B cell (primary cell): ENCODE results near the gene ANAPC2. TPM values are rescaled to one million over a fixed set of nuclear protein-coding genes. Genes with fewer than 3 reads are reported as not detected.

Experiments used
- ATAC-seq: fragments of 200-7000 bp; cut with Tn5 transposase; one replicate; pipeline ENCODE4 v1.10.0; 2021; ENCODE audit warnings: low read depth, mild to moderate bottlenecking, moderate number of reproducible peaks, moderate library complexity
- CTCF ChIA-PET: fragments of 350-600 bp; sonication (Branson Sonifier 250); formaldehyde crosslinking; loops from one replicate; lab custom pipeline; 2021; ENCODE audit warnings: antibody characterized with exemption, inconsistent platforms; lab: Charles Lee
- POLR2A ChIA-PET: fragments of 350-600 bp; sonication (Branson Sonifier 250); formaldehyde crosslinking; loops from one replicate; lab custom pipeline; 2021; ENCODE audit warnings: antibody characterized with exemption; lab: Charles Lee
- DNase-seq: peaks from one replicate; pipeline ENCODE4 v3.0.0; 2013
- H2AFZ ChIP-seq: 2 replicates; pipeline ENCODE4 v1.6.1; 2012; ENCODE audit warnings: mild to moderate bottlenecking, low read depth, low read length; ENCODE audit not compliant: insufficient read depth, poor library complexity, severe bottlenecking
- H3K27ac ChIP-seq, 2 donors: 1 replicate in 1 of 2; 2 replicates in 1 of 2; pipeline ENCODE4 v1.5.1; 2012 to 2013; ENCODE audit warnings: low read length in 2 of 2, mild to moderate bottlenecking in 2 of 2, moderate library complexity in 1 of 2
- H3K27me3 ChIP-seq, 4 experiments: fragments of 200-600 bp in 1 of 4; sonication (generic) in 1 of 4; replicated peaks in 1 of 4; 1 replicate in 2 of 4; 2 replicates in 2 of 4; pipeline versions ENCODE4 v1.6.1 to v1.7.0; 2013 to 2016; ENCODE audit warnings: low read length in 3 of 4, mild to moderate bottlenecking in 2 of 4, mixed read lengths in 1 of 4, moderate library complexity in 1 of 4; ENCODE audit not compliant: insufficient read depth in 4 of 4, control insufficient read depth in 3 of 4; ENCODE audit errors: control extremely low read depth in 1 of 4
- H3K36me3 ChIP-seq, 2 experiments: replicated peaks in 1 of 2; 1 replicate in 1 of 2; 2 replicates in 1 of 2; pipeline versions ENCODE4 v1.6.1 to v1.7.1; 2013; ENCODE audit warnings: low read length in 1 of 2; ENCODE audit not compliant: insufficient read depth in 2 of 2, control insufficient read depth in 1 of 2; ENCODE audit errors: control extremely low read depth in 1 of 2, extremely low read depth in 1 of 2
- H3K4me1 ChIP-seq, 2 donors: fragments of 200-600 bp in 1 of 2; sonication (generic) in 1 of 2; 1 replicate in 1 of 2; 2 replicates in 1 of 2; pipeline versions ENCODE4 v1.5.1 to v1.6.1; 2013 to 2017; ENCODE audit warnings: low read length in 2 of 2; ENCODE audit not compliant: control insufficient read depth in 2 of 2, insufficient read depth in 2 of 2
- H3K4me2 ChIP-seq: replicated peaks from 2 replicates; pipeline ENCODE3; 2012; ENCODE audit warnings: mild to moderate bottlenecking, low read depth, low read length; ENCODE audit not compliant: poor library complexity, severe bottlenecking
- H3K4me3 ChIP-seq, 5 experiments: fragments of 200-600 bp in 1 of 5; sonication (generic) in 1 of 5; 1 replicate in 3 of 5; 2 replicates in 2 of 5; pipeline versions ENCODE4 v1.5.1 to v1.7.0; 2011 to 2016; ENCODE audit warnings: low read length in 4 of 5, mild to moderate bottlenecking in 4 of 5, low read depth in 2 of 5, control low read depth in 1 of 5, moderate library complexity in 1 of 5; ENCODE audit not compliant: insufficient read depth in 1 of 5; ENCODE audit errors: control extremely low read depth in 1 of 5, extremely low read depth in 1 of 5
- H3K79me2 ChIP-seq: fragments of 200-600 bp; sonication (generic); one replicate; pipeline ENCODE4 v1.6.0; 2016; ENCODE audit warnings: low read length; ENCODE audit not compliant: control insufficient read depth, insufficient read depth
- H3K9ac ChIP-seq: fragments of 200-600 bp; sonication (generic); 2 replicates; pipeline ENCODE4 v1.6.1; 2017; ENCODE audit warnings: mild to moderate bottlenecking, low read length, moderate library complexity
- H3K9me3 ChIP-seq, 3 donors: one replicate each; pipeline versions ENCODE4 v1.6.1 to v1.7.1; 2013; ENCODE audit warnings: low read length in 2 of 3; ENCODE audit not compliant: control insufficient read depth in 2 of 3, insufficient read depth in 1 of 3; ENCODE audit errors: control extremely low read depth in 1 of 3
- H4K20me1 ChIP-seq: 2 replicates; pipeline ENCODE4 v1.6.0; 2012; ENCODE audit warnings: mild to moderate bottlenecking, low read length; ENCODE audit not compliant: insufficient read depth, control insufficient read depth, poor library complexity, severe bottlenecking
- H3K27ac Mint-ChIP-seq: one replicate; pipeline ENCODE4 v1.8.0; 2021; ENCODE audit warnings: mixed read lengths
- H3K27me3 Mint-ChIP-seq: one replicate; pipeline ENCODE4 v1.8.0; 2021; ENCODE audit warnings: mixed read lengths
- H3K4me1 Mint-ChIP-seq: one replicate; pipeline ENCODE4 v1.8.0; 2021; ENCODE audit warnings: mixed read lengths
- H3K4me3 Mint-ChIP-seq: one replicate; pipeline ENCODE4 v1.8.0; 2021; ENCODE audit warnings: mixed read lengths
- H3K9me3 Mint-ChIP-seq: one replicate; pipeline ENCODE4 v1.8.0; 2022; ENCODE audit warnings: mixed read lengths; ENCODE audit not compliant: insufficient read depth
- CTCF ChIP-seq: fragments of 200-600 bp; IDR thresholded peaks from one replicate; pipeline ENCODE4 v1.8.0; 2022; ENCODE audit warnings: antibody characterized with exemption, mild to moderate bottlenecking
- EZH2 ChIP-seq: IDR thresholded peaks from 2 replicates; pipeline ENCODE4 v1.6.1; 2012; ENCODE audit warnings: borderline replicate concordance, low read depth, mild to moderate bottlenecking, moderate library complexity, low read length; ENCODE audit not compliant: insufficient read depth, poor library complexity, severe bottlenecking
- WGBS: methylation state at CpG from one replicate; pipeline ENCODE4 v1.1.5; 2013; ENCODE audit warnings: missing lambda C conversion rate; ENCODE audit not compliant: insufficient coverage; 5-methylcytosine and 5-hydroxymethylcytosine counted together
- intact Hi-C: fragments of 100-400 bp; cut with micrococcal nuclease; formaldehyde crosslinking; loops from one replicate; pipeline ENCODE4 v1.10.0; 2022
- polyA plus RNA-seq: library from polyadenylated mRNA; depleted of rRNA; stranded (reverse); fragments of >200 nt; gene quantifications from 2 replicates; pipeline ENCODE4 v1.2.3, GENCODE V29; 2012
- total RNA-seq, 2 donors: library from RNA; stranded (reverse); fragments of 120-200 nt in 1 of 2; gene quantifications; 1 replicate in 1 of 2; 2 replicates in 1 of 2; pipeline versions ENCODE4 v1.2.3 to v1.2.4, GENCODE V29; 2013 to 2022

The ANAPC2 gene
- total and polyA plus RNA-seq, 2 donors (not counting 1 experiment from before 2014, with no cell fraction given) = 121 to 127 TPM

- Histone ChIP-seq H3K36me3 (no peaks in the 10 kb centered on the region), H3K27me3 (peaks cover 0 to 82% (median 36%) of the 10 kb centered on the region in 4 experiments), H3K79me2 (no peaks in the 10 kb centered on the region), H3K27ac (no peak within 1 kb of the TSS), H3K9me3 (peaks cover 0 to 33% (median 0%) of the 10 kb centered on the region in 3 donors), H3K4me1 (peaks cover 11 to 14% of the 10 kb centered on the region in 2 donors), H3K4me3 (no peak within 1 kb of the TSS), H2AFZ (no peak within 1 kb of the TSS), H3K9ac (no peak within 1 kb of the TSS), H3K4me2 (peak within 1 kb of the TSS; percentile 40), H4K20me1 (no peaks in the 10 kb centered on the region)
- ChIA-PET POLR2A (interaction anchor here (0.6 kb wide), 1 partner anchor 7 kb away, joined by 5 read pairs; no protein-coding TSS in a partner anchor), CTCF (interaction anchor here (0.8 kb wide), 1 partner anchor 11 kb away, joined by 3 read pairs; no protein-coding TSS in a partner anchor)
- intact Hi-C loops = no loop called here
- no peaks in the 10 kb centered on the region for H3K4me1 Mint-ChIP-seq
- TF ChIP-seq EZH2 (no peak), CTCF (no peak)
- ATAC-seq (peak; percentile 43), DNase-seq (peak; percentile 55)
- WGBS = 9% methylated on average over 104 of the region's 104 CpGs
- H3K27ac Mint-ChIP-seq = peak within 1 kb of the TSS; percentile 26
- H3K9me3 Mint-ChIP-seq = no peaks in the 10 kb centered on the region
- no peak within 1 kb of the TSS for H3K4me3 Mint-ChIP-seq
- peaks cover 58% of the 10 kb centered on the region for H3K27me3 Mint-ChIP-seq
These were observed 49.5 kb downstream of the ANAPC2 start, which contains the start of gene GRIN1 for GRCh38 chr9:137138722-137139467. Gene GRIN1, plus strand, starts transcription at chr9:137139154. Its CDS starts 333 bp downstream, at chr9:137139487.
